OCI-LY1 (cell line): Measurements from ENCODE around the gene CAV1.
"Not testable (repeated sequence)": the region's sequence is repeated elsewhere in the genome, so short reads cannot be mapped to it uniquely, and the experiment has no call there.

Experiments
- H2AFZ ChIP-seq: fragments of 200-600 bp; sonication (generic), shearing (Covaris generic); 2 replicates; pipeline ENCODE4 v1.6.0; 2014; ENCODE audit warnings: antibody characterized with exemption, mild to moderate bottlenecking, low read length
- H3F3A ChIP-seq: fragments of 200-600 bp; sonication (generic), shearing (Covaris generic); 2 replicates; pipeline ENCODE4 v1.6.0; 2014; ENCODE audit warnings: mild to moderate bottlenecking, antibody characterized with exemption, low read length, moderate library complexity; ENCODE audit not compliant: insufficient read depth
- H3K27ac ChIP-seq: fragments of 200-600 bp; sonication (generic); 2 replicates; pipeline ENCODE4 v1.5.1; 2014; ENCODE audit warnings: low read length, mixed run types, mild to moderate bottlenecking, low read depth; ENCODE audit not compliant: poor library complexity, severe bottlenecking
- H3K27me3 ChIP-seq: fragments of 200-600 bp; sonication (generic); 2 replicates; pipeline ENCODE4 v1.6.0; 2014; ENCODE audit warnings: antibody characterized with exemption, mild to moderate bottlenecking, low read length, moderate library complexity; ENCODE audit not compliant: insufficient read depth
- H3K36me3 ChIP-seq: fragments of 200-600 bp; sonication (generic); 2 replicates; pipeline ENCODE4 v1.6.1; 2014; ENCODE audit warnings: mild to moderate bottlenecking, antibody characterized with exemption, low read length, moderate library complexity, mixed read lengths; ENCODE audit not compliant: insufficient read depth
- H3K4me1 ChIP-seq: fragments of 200-600 bp; sonication (generic); 2 replicates; pipeline ENCODE4 v1.5.1; 2014; ENCODE audit warnings: mild to moderate bottlenecking, low read length, moderate library complexity; ENCODE audit not compliant: insufficient read depth, severe bottlenecking
- H3K4me2 ChIP-seq: fragments of 200-600 bp; sonication (generic), shearing (Covaris generic); 2 replicates; pipeline ENCODE4 v1.6.1; 2014; ENCODE audit warnings: low read length
- H3K4me3 ChIP-seq: fragments of 200-600 bp; sonication (generic); 2 replicates; pipeline ENCODE4 v1.5.1; 2014; ENCODE audit warnings: low read length, low read depth, mild to moderate bottlenecking, mixed read lengths; ENCODE audit not compliant: poor library complexity, severe bottlenecking
- H3K79me2 ChIP-seq: fragments of 200-600 bp; shearing (Covaris generic); 2 replicates; pipeline ENCODE4 v1.6.1; 2016; ENCODE audit warnings: mixed run types, low read length, mixed read lengths; ENCODE audit not compliant: insufficient read depth
- H3K9ac ChIP-seq: fragments of 200-600 bp; sonication (generic), shearing (Covaris generic); 2 replicates; pipeline ENCODE4 v1.6.1; 2014; ENCODE audit warnings: mild to moderate bottlenecking, low read length, mixed read lengths
- H3K9me2 ChIP-seq: fragments of 200-600 bp; sonication (generic), shearing (Covaris generic); 2 replicates; pipeline ENCODE4 v1.6.1; 2014; ENCODE audit warnings: low read depth, mild to moderate bottlenecking, low read length, mixed read lengths
- H3K9me3 ChIP-seq: fragments of 200-600 bp; shearing (Covaris generic); 2 replicates; pipeline ENCODE4 v1.6.1; 2014; ENCODE audit warnings: low read length, mixed read lengths
- H4K20me1 ChIP-seq: fragments of 200-600 bp; sonication (generic), shearing (Covaris generic); 2 replicates; pipeline ENCODE4 v1.6.0; 2016; ENCODE audit warnings: mild to moderate bottlenecking, low read length; ENCODE audit not compliant: insufficient read depth
- CTCF ChIP-seq: fragments of 200-600 bp; sonication (generic), shearing (Covaris generic); IDR thresholded peaks from 2 replicates; pipeline ENCODE4 v1.5.1; 2017; ENCODE audit warnings: mild to moderate bottlenecking, antibody characterized with exemption, low read length, moderate library complexity, mixed read lengths
- EZH2 ChIP-seq: fragments of 200-600 bp; sonication (generic), shearing (Covaris generic); IDR thresholded peaks from 2 replicates; pipeline ENCODE4 v1.8.0; 2017; ENCODE audit warnings: borderline replicate concordance, mixed run types, mild to moderate bottlenecking, antibody characterized with exemption, low read length, moderate library complexity, mixed read lengths

Gene CAV1

GRCh38 chr7:116483271-116483942 lies 41.4 kb upstream of the CAV1 start:
- H3K79me2 ChIP-seq: no peaks in the 10 kb centered on the region
- TF ChIP-seq EZH2: no peak
- TF ChIP-seq CTCF: no peak
- H3K9me2 ChIP-seq: no peaks in the 10 kb centered on the region
- no peaks in the 10 kb centered on the region for H3F3A ChIP-seq
- H3K27me3 ChIP-seq: no peaks in the 10 kb centered on the region
- no peak overlapping the region for H3K4me3 ChIP-seq
- no peaks in the 10 kb centered on the region for H3K9me3 ChIP-seq
- H2AFZ ChIP-seq: no peak overlapping the region
- H3K4me1 ChIP-seq: no peaks in the 10 kb centered on the region
- no peaks in the 10 kb centered on the region for H3K36me3 ChIP-seq
- no peak overlapping the region for H3K4me2 ChIP-seq
- no peaks in the 10 kb centered on the region for H4K20me1 ChIP-seq
- no peak overlapping the region for H3K27ac ChIP-seq
- no peak overlapping the region for H3K9ac ChIP-seq

GRCh38 chr7:116484389-116484788 lies 40.4 kb upstream of the CAV1 start:
- not testable (repeated sequence) for H3K9ac ChIP-seq, H3K4me2 ChIP-seq, H3K27me3 ChIP-seq, H2AFZ ChIP-seq, H3K9me3 ChIP-seq, H3K79me2 ChIP-seq, H3K36me3 ChIP-seq, H3K4me3 ChIP-seq, H3K27ac ChIP-seq, H3F3A ChIP-seq, H4K20me1 ChIP-seq, H3K4me1 ChIP-seq, H3K9me2 ChIP-seq

GRCh38 chr7:116487907-116488521 lies 36.8 kb upstream of the CAV1 start:
- no peaks in the 10 kb centered on the region for H4K20me1 ChIP-seq
- H3K4me1 ChIP-seq: no peaks in the 10 kb centered on the region
- no peaks in the 10 kb centered on the region for H3K79me2 ChIP-seq
- no peak overlapping the region for H2AFZ ChIP-seq
- no peaks in the 10 kb centered on the region for H3F3A ChIP-seq
- no peak overlapping the region for H3K9ac ChIP-seq
- H3K9me3 ChIP-seq: no peaks in the 10 kb centered on the region
- TF ChIP-seq EZH2: no peak
- TF ChIP-seq CTCF: no peak
- no peaks in the 10 kb centered on the region for H3K36me3 ChIP-seq
- no peak overlapping the region for H3K27ac ChIP-seq
- no peaks in the 10 kb centered on the region for H3K9me2 ChIP-seq
- no peak overlapping the region for H3K4me3 ChIP-seq
- H3K27me3 ChIP-seq: no peaks in the 10 kb centered on the region
- H3K4me2 ChIP-seq: no peak overlapping the region

- Histone ChIP-seq H3K27me3 (no peaks in the 10 kb centered on the region), H3K4me3 (no peak overlapping the region), H3K36me3 (no peaks in the 10 kb centered on the region), H3K27ac (no peak overlapping the region), H3K9me2 (no peaks in the 10 kb centered on the region), H2AFZ (no peak overlapping the region), H3K4me2 (no peak overlapping the region), H3F3A (no peaks in the 10 kb centered on the region), H4K20me1 (no peaks in the 10 kb centered on the region), H3K9me3 (no peaks in the 10 kb centered on the region), H3K9ac (no peak overlapping the region), H3K79me2 (no peaks in the 10 kb centered on the region), H3K4me1 (no peaks in the 10 kb centered on the region)
- TF ChIP-seq CTCF (no peak), EZH2 (no peak)
These were observed 34.5 kb upstream of the CAV1 start for GRCh38 chr7:116490351-116490750.
